Skeletal muscle cell (primary cell): ENCODE measurements around the gene CNN3.

Experiments used
- DNase-seq: peaks from one replicate; pipeline ENCODE4 v3.0.0-alpha.2; 2010; ENCODE audit warnings: low read depth
- H3K4me3 ChIP-seq: 2 replicates; pipeline ENCODE4 v1.5.1; 2011; ENCODE audit warnings: low read depth, mild to moderate bottlenecking, control low read depth, low read length, moderate library complexity

Gene CNN3

GRCh38 chr1:94866164-94866807, 60.6 kb downstream of the CNN3 start:
- peak; percentile 65 for DNase-seq
- H3K4me3 ChIP-seq: no peak overlapping the region

- peak; percentile 65 for DNase-seq
- H3K4me3 ChIP-seq: no peak overlapping the region
These were observed 61.5 kb downstream of the CNN3 start for GRCh38 chr1:94865360-94865759.

GRCh38 chr1:94864821-94865220, 62.1 kb downstream of the CNN3 start:
- no peak overlapping the region for H3K4me3 ChIP-seq
- DNase-seq: no peak

GRCh38 chr1:94863919-94864318, 63.0 kb downstream of the CNN3 start:
- peak; percentile 78 for DNase-seq
- no peak overlapping the region for H3K4me3 ChIP-seq

- peak; percentile 49 for DNase-seq
- no peak overlapping the region for H3K4me3 ChIP-seq
These were observed 63.5 kb downstream of the CNN3 start for GRCh38 chr1:94863297-94863911.

- H3K4me3 ChIP-seq: no peak overlapping the region
- no peak for DNase-seq
These were observed 64.2 kb downstream of the CNN3 start for GRCh38 chr1:94862718-94863117.

GRCh38 chr1:94859174-94859573, 67.7 kb downstream of the CNN3 start:
- no peak overlapping the region for H3K4me3 ChIP-seq
- DNase-seq: no peak

GRCh38 chr1:94858276-94858675, 68.6 kb downstream of the CNN3 start:
- H3K4me3 ChIP-seq: no peak overlapping the region
- DNase-seq: no peak

- no peak overlapping the region for H3K4me3 ChIP-seq
- DNase-seq: no peak
These were observed 70.0 kb downstream of the CNN3 start for GRCh38 chr1:94856868-94857267.

- no peak for DNase-seq
- no peak overlapping the region for H3K4me3 ChIP-seq
These were observed 70.9 kb downstream of the CNN3 start for GRCh38 chr1:94856004-94856403.

GRCh38 chr1:94855307-94855700, 71.6 kb downstream of the CNN3 start:
- DNase-seq: no peak

GRCh38 chr1:94854458-94855306, 72.2 kb downstream of the CNN3 start:
- peak overlapping the region; percentile 51 for H3K4me3 ChIP-seq
- peak; percentile 75 for DNase-seq

More at GRCh38 chr1:94855307-94855700, 71.6 kb downstream of the CNN3 start:
- H3K4me3 ChIP-seq: no peak overlapping the region

GRCh38 chr1:94852788-94853187, 74.1 kb downstream of the CNN3 start:
- H3K4me3 ChIP-seq: no peak overlapping the region
- DNase-seq: no peak

- no peak overlapping the region for H3K4me3 ChIP-seq
- DNase-seq: no peak
These were observed 75.3 kb downstream of the CNN3 start for GRCh38 chr1:94851571-94851970.
